ENCODE data around the gene TNFSF13.

The TNFSF13 gene

GRCh38 chr17:7576432-7576937 lies 17.9 kb downstream of the TNFSF13 start:
- DNase-seq: no peak

- DNase-seq: no peak
These were observed 19.0 kb downstream of the TNFSF13 start for GRCh38 chr17:7577327-7578199.

- DNase-seq: peak; percentile 83
These were observed 20.7 kb downstream of the TNFSF13 start, which contains the start of gene CD68 for GRCh38 chr17:7579001-7579833. Gene CD68, plus strand, starts transcription at chr17:7579638. Its CDS starts 40 bp downstream, at chr17:7579678.

DNA sequence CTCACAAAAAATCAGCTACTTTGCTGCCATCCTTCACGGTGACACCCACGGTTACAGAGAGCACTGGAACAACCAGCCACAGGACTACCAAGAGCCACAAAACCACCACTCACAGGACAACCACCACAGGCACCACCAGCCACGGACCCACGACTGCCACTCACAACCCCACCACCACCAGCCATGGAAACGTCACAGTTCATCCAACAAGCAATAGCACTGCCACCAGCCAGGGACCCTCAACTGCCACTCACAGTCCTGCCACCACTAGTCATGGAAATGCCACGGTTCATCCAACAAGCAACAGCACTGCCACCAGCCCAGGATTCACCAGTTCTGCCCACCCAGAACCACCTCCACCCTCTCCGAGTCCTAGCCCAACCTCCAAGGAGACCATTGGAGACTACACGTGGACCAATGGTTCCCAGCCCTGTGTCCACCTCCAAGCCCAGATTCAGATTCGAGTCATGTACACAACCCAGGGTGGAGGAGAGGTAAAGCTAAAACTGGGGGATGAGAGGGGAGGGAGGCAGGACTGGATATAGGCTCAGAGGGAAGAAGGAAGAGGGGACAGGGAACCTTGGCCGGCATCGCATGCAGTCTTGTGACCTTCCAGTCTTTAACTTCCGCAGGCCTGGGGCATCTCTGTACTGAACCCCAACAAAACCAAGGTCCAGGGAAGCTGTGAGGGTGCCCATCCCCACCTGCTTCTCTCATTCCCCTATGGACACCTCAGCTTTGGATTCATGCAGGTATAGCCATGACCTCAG lies 21.5 kb downstream of the TNFSF13 start:
- DNase-seq: peak; percentile 43

- no peak for DNase-seq
These were observed 22.3 kb downstream of the TNFSF13 start for GRCh38 chr17:7580604-7581575.

- DNase-seq: no peak
These were observed 24.1 kb downstream of the TNFSF13 start for GRCh38 chr17:7582396-7583252.

- peak; percentile 96 for DNase-seq
These were observed 24.9 kb downstream of the TNFSF13 start, which contains the start of gene MPDU1 for GRCh38 chr17:7583253-7584109. Gene MPDU1, plus strand, starts transcription at chr17:7583852. Its CDS starts 11 bp downstream, at chr17:7583863.

DNA sequence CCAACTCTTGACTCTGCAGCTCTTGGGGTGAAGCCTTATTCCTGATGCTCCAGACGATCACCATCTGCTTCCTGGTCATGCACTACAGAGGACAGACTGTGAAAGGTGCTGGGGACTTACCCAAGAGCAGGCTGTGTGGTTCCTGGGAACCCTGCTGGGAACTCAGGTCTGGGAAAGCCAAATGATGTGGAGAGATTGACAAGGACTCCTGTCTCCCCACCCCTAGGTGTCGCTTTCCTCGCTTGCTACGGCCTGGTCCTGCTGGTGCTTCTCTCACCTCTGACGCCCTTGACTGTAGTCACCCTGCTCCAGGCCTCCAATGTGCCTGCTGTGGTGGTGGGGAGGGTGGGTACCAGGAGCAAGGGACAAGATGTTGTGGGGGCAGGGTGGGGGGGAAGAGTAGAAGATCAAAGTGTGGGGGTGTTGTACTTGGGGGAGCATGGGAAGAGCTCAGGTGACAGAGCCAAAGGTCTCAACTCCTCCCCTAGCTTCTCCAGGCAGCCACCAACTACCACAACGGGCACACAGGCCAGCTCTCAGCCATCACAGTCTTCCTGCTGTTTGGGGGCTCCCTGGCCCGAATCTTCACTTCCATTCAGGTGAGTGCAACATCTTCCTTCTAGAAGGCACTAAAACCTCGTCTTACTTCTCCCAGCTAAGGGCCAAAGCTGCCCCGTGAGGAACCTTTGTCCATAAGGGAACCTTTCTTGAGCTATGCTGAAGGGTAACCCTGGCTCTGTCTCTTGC lies 28.3 kb downstream of the TNFSF13 start:
- no peak for DNase-seq

DNA sequence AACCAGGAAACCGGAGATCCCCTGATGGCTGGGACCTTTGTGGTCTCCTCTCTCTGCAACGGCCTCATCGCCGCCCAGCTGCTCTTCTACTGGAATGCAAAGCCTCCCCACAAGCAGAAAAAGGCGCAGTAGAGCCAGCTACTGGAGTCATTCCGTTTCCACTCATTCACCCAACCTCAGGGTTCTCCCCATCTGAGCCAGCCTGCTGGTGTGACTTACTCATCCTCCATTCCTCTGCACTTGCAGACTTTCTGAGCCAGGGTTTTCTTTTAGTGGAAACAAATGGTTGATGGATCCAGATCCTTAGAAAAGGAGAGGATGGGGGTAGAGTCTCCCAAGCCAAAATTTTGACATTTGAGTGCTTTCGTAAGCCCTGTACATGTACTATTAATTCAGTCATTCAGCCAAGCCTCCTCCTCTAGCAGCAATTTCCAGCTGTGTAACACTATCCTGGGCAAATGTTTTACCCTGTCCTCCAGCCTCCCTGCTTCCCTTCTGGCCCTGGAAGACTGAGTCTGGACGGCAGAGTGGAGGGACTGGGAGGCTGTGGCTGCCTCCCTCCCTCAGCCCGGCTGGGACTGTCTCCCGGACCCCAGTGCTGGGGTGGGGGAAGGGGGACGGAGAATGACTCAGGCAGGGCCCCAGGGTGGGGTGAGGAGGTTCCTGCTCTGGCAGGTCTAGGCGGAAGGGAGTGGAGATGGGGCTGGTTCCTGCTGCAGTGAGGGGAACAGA lies 29.0 kb downstream of the TNFSF13 start:
- DNase-seq: no peak

- no peak for DNase-seq
These were observed 30.1 kb downstream of the TNFSF13 start for GRCh38 chr17:7588553-7589203.

- DNase-seq: peak; percentile 67
These were observed 30.8 kb downstream of the TNFSF13 start for GRCh38 chr17:7589204-7589868.

DNA sequence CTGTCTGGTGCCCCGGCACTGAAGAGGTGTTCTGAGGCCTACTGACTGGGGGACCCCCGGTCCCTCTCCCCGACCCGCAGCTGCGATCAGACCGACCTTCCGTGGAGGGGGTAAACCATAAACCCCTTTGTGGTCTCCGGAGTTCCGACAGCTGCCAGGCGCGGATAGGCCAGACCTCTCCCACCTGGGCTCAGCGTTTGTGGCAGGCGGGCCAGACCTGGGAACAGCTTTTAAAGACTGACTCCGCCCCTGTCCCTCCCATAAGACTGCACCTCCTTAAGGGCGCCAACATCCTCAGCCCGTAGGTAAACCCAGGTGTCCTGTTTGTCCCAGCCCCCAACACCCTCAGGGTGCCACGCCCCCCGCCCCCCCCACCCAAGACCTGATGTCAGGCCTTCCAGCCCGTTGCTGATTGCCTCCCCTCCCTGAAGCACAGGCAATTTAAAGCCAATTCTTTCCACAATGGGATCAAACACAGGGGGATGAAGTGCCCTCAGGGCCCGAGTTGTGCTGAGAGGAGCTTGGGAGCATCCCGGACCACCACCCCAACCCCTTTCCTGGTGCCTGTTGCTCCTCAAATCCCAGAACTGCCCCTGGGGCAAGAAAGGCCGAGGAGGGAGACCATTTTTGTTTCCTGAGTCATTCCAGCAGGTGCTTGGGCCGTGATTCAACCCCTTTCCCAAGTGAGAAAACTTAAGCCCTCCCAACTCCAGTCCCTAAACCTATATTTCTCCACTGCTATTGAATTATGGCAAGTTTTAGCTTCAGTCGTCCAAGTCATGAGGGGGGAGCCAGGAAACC lies 31.5 kb downstream of the TNFSF13 start, which contains the start of gene SOX15:
SOX15 (minus strand) TSS at position 204 of the 801 bp plus-strand sequence. CDS start 418 bp downstream, outside the sequence.
- no peak for DNase-seq

DNA sequence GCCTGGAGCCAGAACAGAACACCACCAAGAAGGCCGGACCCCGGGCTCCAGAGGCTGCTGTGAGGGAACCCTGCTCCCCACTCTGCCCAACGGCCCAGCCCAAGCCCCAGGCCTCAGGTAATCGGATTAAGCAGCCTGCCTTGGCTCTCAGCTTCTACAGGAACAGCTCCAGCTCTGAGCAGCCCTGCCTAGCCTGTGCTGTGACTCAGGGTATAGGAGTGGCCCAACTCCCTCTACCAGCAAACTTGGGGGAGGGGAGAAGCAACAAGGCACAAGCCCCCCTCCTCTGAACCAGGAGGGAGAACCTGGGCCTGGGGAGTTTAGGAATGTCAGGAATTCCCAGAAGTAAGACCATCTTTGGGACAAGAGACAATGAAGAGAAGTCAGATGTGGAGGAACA lies 32.2 kb downstream of the TNFSF13 start:
- DNase-seq: no peak

- no peak for DNase-seq
These were observed 33.0 kb downstream of the TNFSF13 start for GRCh38 chr17:7591596-7591995.

GRCh38 chr17:7592422-7593021 lies 34.0 kb downstream of the TNFSF13 start:
- no peak for DNase-seq
